OCI-LY3 (cell line): Measurements from ENCODE around the gene ASH1L.

ENCODE experiments used
- CTCF ChIP-seq: fragments of 200-600, 300-600 bp; sonication (generic); IDR thresholded peaks from 2 replicates; pipeline ENCODE4 v1.5.1; 2014; ENCODE audit warnings: antibody characterized with exemption, low read length, low read depth
- EZH2phosphoT487 ChIP-seq: fragments of 200-600 bp; shearing (Covaris generic); IDR thresholded peaks from 2 replicates; pipeline ENCODE4 v1.6.1; 2018; ENCODE audit warnings: antibody characterized with exemption, mixed run types, low read depth

- no peak for TF ChIP-seq CTCF
- TF ChIP-seq EZH2phosphoT487: no peak
Observed at GRCh38 chr1:155481741-155482241, 80.8 kb downstream of the ASH1L start.
